ENCODE data around the gene VPS54. TPM values are rescaled to one million over a fixed set of nuclear protein-coding genes. Genes with fewer than 3 reads are reported as not detected.
"Not testable (repeated sequence)": the region's sequence is repeated elsewhere in the genome, so short reads cannot be mapped to it uniquely, and the experiment has no call there.

The VPS54 gene
- total and polyA plus RNA-seq, 4 donors: 12.5 to 49.3 (median 15.7) TPM

DNA sequence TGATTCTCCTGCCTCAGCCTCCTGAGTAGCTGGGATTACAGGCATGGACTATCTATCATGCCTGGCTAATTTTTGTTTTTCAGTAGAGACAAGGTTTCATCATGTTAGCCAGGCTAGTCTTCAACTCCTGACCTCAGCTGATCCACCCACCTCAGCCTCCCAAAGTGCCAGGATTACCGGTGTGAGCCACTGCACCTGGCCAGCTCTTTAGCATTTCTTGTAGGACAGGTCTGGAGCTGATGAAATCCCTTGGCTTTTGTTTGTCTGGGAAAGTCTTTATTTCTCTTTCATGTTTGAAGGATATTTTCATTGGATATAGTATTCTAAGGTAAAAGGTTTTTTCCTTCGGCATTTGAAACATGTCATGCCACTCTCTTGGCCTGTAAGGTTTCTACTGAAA is 20.2 kb downstream of the VPS54 start:
- Histone ChIP-seq H3K9me3 (ENCODE audit: control insufficient read depth in 4 of 4, insufficient read depth in 3 of 4, low read length in 3 of 4) (no peaks in the 10 kb centered on the region), H3K4me1 (ENCODE audit: control insufficient read depth in 5 of 5, insufficient read depth in 5 of 5, low read length in 5 of 5) (peaks cover 0 to 12% (median 0%) of the 10 kb centered on the region in 5 donors), H3K27ac (ENCODE audit: low read depth in 1 of 2, low read length in 1 of 2) (no peak overlapping the region), H3K4me3 (no peak overlapping the region), H3K9ac (ENCODE audit: insufficient read depth in 1 of 2, low read length in 2 of 2) (no peak overlapping the region), H3K27me3 (ENCODE audit: control insufficient read depth in 3 of 3, insufficient read depth in 3 of 3, low read length in 2 of 3) (no peaks in the 10 kb centered on the region), H3K36me3 (ENCODE audit: control insufficient read depth in 4 of 4, insufficient read depth in 4 of 4, low read length in 4 of 4) (peaks cover 0 to 13% (median 3%) of the 10 kb centered on the region in 4 donors)
- WGBS, 2 donors: 92 to 93% methylated on average over 2 of the region's 2 CpGs
- ATAC-seq (ENCODE audit: insufficient read depth, low FRiP score) (no peak), DNase-seq (no peak)
- TF ChIP-seq, protein P1, sequence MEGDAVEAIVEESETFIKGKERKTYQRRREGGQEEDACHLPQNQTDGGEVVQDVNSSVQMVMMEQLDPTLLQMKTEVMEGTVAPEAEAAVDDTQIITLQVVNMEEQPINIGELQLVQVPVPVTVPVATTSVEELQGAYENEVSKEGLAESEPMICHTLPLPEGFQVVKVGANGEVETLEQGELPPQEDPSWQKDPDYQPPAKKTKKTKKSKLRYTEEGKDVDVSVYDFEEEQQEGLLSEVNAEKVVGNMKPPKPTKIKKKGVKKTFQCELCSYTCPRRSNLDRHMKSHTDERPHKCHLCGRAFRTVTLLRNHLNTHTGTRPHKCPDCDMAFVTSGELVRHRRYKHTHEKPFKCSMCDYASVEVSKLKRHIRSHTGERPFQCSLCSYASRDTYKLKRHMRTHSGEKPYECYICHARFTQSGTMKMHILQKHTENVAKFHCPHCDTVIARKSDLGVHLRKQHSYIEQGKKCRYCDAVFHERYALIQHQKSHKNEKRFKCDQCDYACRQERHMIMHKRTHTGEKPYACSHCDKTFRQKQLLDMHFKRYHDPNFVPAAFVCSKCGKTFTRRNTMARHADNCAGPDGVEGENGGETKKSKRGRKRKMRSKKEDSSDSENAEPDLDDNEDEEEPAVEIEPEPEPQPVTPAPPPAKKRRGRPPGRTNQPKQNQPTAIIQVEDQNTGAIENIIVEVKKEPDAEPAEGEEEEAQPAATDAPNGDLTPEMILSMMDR (IDR thresholded peaks at IDR 0.05; ENCODE audit: control extremely low read depth, extremely low read depth): no peak

DNA sequence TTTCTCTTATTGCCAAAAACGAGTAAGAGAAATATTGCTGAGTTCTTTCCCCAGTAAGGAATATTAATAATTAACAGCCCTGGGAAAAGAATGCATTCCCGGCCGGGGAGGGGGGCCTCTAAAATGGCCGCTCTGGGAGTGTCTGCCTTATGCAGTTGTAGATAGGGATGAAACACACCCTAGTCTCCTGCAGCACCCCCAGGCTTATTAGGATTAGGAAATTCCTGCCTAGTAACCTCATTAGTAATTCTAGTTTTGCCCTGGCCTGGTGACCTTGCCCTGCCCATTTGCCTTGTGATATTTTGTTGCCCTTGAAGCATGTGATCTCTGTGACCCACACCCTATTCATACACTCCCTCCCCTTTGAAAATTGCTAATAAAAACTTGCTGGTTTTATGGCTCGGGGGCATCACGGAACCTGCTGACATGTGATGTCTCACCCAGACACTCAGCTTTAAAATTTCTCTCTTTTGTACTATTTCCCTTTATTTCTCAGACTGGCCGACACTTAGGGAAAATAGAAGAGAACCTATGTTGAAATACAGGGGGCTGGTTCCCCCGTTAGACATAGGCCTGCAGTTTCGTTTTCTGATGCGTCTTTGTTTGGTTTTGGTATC is 22.5 kb downstream of the VPS54 start:
- not testable (repeated sequence) for H3K27me3 ChIP-seq (ENCODE audit: control insufficient read depth in 3 of 3, insufficient read depth in 3 of 3, low read length in 2 of 3); H3K4me1 ChIP-seq (ENCODE audit: control insufficient read depth in 5 of 5, insufficient read depth in 5 of 5, low read length in 5 of 5); H3K9me3 ChIP-seq (ENCODE audit: control insufficient read depth in 4 of 4, insufficient read depth in 3 of 4, low read length in 3 of 4); H3K9ac ChIP-seq (ENCODE audit: insufficient read depth in 1 of 2, low read length in 2 of 2); H3K4me3 ChIP-seq; DNase-seq; H3K27ac ChIP-seq (ENCODE audit: low read depth in 1 of 2, low read length in 1 of 2); ATAC-seq (ENCODE audit: insufficient read depth, low FRiP score)
- peaks cover 0 to 13% (median 3%) of the 10 kb centered on the region in 4 donors for H3K36me3 ChIP-seq (ENCODE audit: control insufficient read depth in 4 of 4, insufficient read depth in 4 of 4, low read length in 4 of 4)
- 96 to 97% methylated on average over 10 of the region's 10 CpGs for WGBS, 2 donors

DNA sequence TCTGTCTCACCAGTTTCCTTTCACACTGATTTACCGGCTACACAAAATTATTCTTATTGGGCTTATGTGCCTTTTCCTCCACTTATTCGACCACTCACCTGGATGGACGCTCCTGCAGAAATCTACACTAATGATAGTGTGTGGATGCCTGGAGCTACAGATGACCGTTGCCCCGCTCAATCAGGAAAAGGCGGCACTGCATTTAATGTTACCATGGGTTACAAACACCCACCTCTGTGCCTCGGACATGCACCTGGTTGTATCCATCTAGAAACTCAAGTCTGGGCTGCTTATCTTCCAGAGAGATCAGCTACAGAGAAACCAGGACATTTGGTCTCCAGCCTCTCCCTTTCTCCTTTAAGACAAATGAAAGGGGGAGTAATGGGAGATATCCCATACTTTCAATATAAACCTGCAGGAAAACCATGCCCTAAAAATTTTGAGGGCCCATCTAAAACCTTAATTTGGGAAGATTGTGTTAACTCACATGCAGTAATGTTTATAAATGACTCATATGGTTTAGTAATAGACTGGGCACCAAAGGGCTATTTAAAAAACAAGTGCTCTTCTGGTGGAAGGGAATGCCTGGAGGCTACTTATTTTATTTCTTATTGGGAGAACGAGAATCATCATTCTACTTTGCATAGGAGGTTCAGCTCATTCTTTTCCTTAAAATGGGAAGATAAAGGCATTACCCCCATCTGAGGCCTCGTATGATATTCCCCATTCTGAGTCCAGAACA is 24.7 kb downstream of the VPS54 start:
- not testable (repeated sequence) for DNase-seq; H3K4me1 ChIP-seq (ENCODE audit: control insufficient read depth in 5 of 5, insufficient read depth in 5 of 5, low read length in 5 of 5); H3K27ac ChIP-seq (ENCODE audit: low read depth in 1 of 2, low read length in 1 of 2); H3K27me3 ChIP-seq (ENCODE audit: control insufficient read depth in 3 of 3, insufficient read depth in 3 of 3, low read length in 2 of 3); H3K9ac ChIP-seq (ENCODE audit: insufficient read depth in 1 of 2, low read length in 2 of 2); H3K4me3 ChIP-seq; ATAC-seq (ENCODE audit: insufficient read depth, low FRiP score); H3K36me3 ChIP-seq (ENCODE audit: control insufficient read depth in 4 of 4, insufficient read depth in 4 of 4, low read length in 4 of 4); H3K9me3 ChIP-seq (ENCODE audit: control insufficient read depth in 4 of 4, insufficient read depth in 3 of 4, low read length in 3 of 4)
- WGBS, 2 donors: 94 to 97% methylated on average over 9 of the region's 9 CpGs

DNA sequence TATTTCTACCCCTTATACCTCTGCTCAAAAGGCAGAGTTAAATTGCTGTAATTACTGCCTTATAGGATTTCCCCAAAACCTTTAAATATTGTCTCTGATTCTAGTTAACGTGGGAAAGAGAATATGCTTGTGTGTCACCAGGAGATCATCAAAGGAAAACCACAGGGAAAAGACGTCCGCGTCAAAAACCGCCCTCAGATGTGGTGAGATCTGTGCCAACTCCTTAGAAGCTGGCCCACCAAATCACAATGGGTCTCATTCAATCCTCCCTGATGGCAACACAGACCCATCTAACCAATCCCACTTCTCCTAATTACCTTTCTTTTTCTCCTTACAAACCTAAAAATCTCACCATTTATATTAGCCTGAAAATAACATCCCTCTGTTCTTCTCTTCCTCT is 25.4 kb downstream of the VPS54 start:
- WGBS, 2 donors: 89 to 99% methylated on average over 5 of the region's 5 CpGs

DNA sequence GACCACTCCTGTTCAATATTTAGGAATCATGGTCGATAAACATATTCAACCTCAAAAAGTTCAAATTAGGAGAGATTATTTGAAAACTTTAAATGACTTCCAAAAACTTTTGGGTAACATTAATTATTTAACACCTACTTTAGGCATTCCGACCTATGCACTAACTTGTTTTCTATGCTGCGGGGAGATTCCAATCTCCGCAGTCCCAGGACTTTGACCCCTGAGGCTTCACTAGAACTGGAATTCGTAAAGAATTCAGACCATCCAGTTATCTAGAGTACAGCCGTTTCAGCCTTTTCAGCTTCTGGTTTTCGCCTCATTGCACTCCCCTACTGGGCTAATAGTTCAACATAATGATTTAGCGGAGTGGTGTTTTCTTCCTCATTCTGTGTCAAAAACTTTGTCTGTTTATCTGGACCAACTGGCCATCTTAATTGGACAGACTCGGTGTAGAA is 26.1 kb downstream of the VPS54 start:
- ATAC-seq (ENCODE audit: insufficient read depth, low FRiP score): not testable (repeated sequence)
- WGBS, 2 donors: 89 to 97% methylated on average over 9 of the region's 9 CpGs

More for the DNA sequence above, 25.4 kb downstream of the VPS54 start:
- TF ChIP-seq, protein P1 (IDR thresholded peaks at IDR 0.05; ENCODE audit: control extremely low read depth, extremely low read depth): no peak
- H3K4me1 ChIP-seq (ENCODE audit: control insufficient read depth in 5 of 5, insufficient read depth in 5 of 5, low read length in 5 of 5): peaks cover 0 to 4% (median 0%) of the 10 kb centered on the region in 5 donors
- ATAC-seq (ENCODE audit: insufficient read depth, low FRiP score) (no peak), DNase-seq (no peak)
- peaks cover 0 to 5% (median 0%) of the 10 kb centered on the region in 4 donors for H3K9me3 ChIP-seq (ENCODE audit: control insufficient read depth in 4 of 4, insufficient read depth in 3 of 4, low read length in 3 of 4)
- no peak overlapping the region for H3K27ac ChIP-seq (ENCODE audit: low read depth in 1 of 2, low read length in 1 of 2)
- H3K4me3 ChIP-seq: no peak overlapping the region
- no peaks in the 10 kb centered on the region for H3K27me3 ChIP-seq (ENCODE audit: control insufficient read depth in 3 of 3, insufficient read depth in 3 of 3, low read length in 2 of 3)
- H3K36me3 ChIP-seq (ENCODE audit: control insufficient read depth in 4 of 4, insufficient read depth in 4 of 4, low read length in 4 of 4): peaks cover 0 to 5% (median 0%) of the 10 kb centered on the region in 4 donors
- H3K9ac ChIP-seq (ENCODE audit: insufficient read depth in 1 of 2, low read length in 2 of 2): no peak overlapping the region

More for the DNA sequence above, 26.1 kb downstream of the VPS54 start:
- not testable (repeated sequence) for H3K4me3 ChIP-seq; H3K27me3 ChIP-seq (ENCODE audit: control insufficient read depth in 3 of 3, insufficient read depth in 3 of 3, low read length in 2 of 3); DNase-seq; H3K36me3 ChIP-seq (ENCODE audit: control insufficient read depth in 4 of 4, insufficient read depth in 4 of 4, low read length in 4 of 4); H3K27ac ChIP-seq (ENCODE audit: low read depth in 1 of 2, low read length in 1 of 2); H3K9ac ChIP-seq (ENCODE audit: insufficient read depth in 1 of 2, low read length in 2 of 2); H3K4me1 ChIP-seq (ENCODE audit: control insufficient read depth in 5 of 5, insufficient read depth in 5 of 5, low read length in 5 of 5); H3K9me3 ChIP-seq (ENCODE audit: control insufficient read depth in 4 of 4, insufficient read depth in 3 of 4, low read length in 3 of 4)

All from lung (tissue), 12 donors.